Measurements from ENCODE around the gene BCAR3. TPM values are rescaled to one million over a fixed set of nuclear protein-coding genes. Genes with fewer than 3 reads are reported as not detected.

The BCAR3 gene
- total RNA-seq, 1 experiment from 2014 or later = 9.3 TPM

DNA sequence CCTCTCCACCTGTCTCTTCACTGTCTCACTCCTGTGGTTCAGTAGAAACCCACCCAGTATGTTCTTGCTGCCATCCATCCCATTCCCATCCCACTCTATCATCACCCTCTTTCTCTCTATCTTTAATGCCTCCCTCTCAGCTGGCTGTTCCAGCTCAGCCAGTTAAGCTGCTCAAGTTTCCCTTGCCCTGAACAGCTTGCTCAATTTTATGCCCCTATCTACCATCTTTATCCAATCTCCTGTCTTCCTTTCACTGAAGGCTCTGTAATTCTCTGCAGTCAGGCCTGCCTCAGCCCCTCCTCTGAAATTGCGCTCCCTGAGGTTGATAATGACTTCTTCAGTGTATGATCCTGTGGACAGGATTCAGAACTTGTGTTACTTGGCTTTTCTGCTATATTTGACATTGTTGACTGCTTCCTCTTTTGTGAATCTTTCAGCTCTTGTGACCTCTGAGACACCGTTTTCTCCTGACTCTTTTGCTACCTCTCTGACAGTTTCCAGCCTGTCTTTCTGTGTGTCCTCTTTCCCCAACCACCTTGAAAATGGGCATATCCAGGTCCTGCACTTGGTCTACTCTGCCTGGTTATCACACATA, 13.9 kb upstream of the BCAR3 start:
- H3K4me1 Mint-ChIP-seq (ENCODE audit: low read depth, unreplicated experiment) = no peaks in the 10 kb centered on the region
- no peaks in the 10 kb centered on the region for H3K27me3 Mint-ChIP-seq (ENCODE audit: insufficient read depth, unreplicated experiment)
- H3K36me3 Mint-ChIP-seq (ENCODE audit: insufficient read depth, unreplicated experiment) = no peaks in the 10 kb centered on the region
- TF ChIP-seq, protein P1, sequence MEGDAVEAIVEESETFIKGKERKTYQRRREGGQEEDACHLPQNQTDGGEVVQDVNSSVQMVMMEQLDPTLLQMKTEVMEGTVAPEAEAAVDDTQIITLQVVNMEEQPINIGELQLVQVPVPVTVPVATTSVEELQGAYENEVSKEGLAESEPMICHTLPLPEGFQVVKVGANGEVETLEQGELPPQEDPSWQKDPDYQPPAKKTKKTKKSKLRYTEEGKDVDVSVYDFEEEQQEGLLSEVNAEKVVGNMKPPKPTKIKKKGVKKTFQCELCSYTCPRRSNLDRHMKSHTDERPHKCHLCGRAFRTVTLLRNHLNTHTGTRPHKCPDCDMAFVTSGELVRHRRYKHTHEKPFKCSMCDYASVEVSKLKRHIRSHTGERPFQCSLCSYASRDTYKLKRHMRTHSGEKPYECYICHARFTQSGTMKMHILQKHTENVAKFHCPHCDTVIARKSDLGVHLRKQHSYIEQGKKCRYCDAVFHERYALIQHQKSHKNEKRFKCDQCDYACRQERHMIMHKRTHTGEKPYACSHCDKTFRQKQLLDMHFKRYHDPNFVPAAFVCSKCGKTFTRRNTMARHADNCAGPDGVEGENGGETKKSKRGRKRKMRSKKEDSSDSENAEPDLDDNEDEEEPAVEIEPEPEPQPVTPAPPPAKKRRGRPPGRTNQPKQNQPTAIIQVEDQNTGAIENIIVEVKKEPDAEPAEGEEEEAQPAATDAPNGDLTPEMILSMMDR (IDR thresholded peaks at IDR 0.05; ENCODE audit: insufficient read depth in 1 of 2, low read depth in 1 of 2, low read length in 1 of 2, severe bottlenecking in 1 of 2, unreplicated experiment in 1 of 2) = no peak
- Histone ChIP-seq H3K27me3 (replicated peaks; ENCODE audit: control insufficient read depth, insufficient read depth, low read length) (no peaks in the 10 kb centered on the region), H3K4me3 (ENCODE audit: low read depth, low read length) (no peak overlapping the region), H3K36me3 (ENCODE audit: control insufficient read depth, insufficient read depth, low read length) (no peaks in the 10 kb centered on the region), H3K4me1 (no peaks in the 10 kb centered on the region), H3K9me3 (no peaks in the 10 kb centered on the region)
- intact Hi-C loops (cut with micrococcal nuclease; ENCODE audit: unreplicated experiment) = no loop called here
- no peaks in the 10 kb centered on the region for H3K9me3 Mint-ChIP-seq (ENCODE audit: unreplicated experiment)
- H3K4me3 Mint-ChIP-seq (ENCODE audit: unreplicated experiment) = no peak overlapping the region
- ChIA-PET POLR2A (no interaction called here), CTCF (no interaction called here)
- BruUV-seq (replicated peaks) = no TSS peak
- no peak for DNase-seq
- H3K27ac Mint-ChIP-seq (ENCODE audit: unreplicated experiment) = no peak overlapping the region

DNA sequence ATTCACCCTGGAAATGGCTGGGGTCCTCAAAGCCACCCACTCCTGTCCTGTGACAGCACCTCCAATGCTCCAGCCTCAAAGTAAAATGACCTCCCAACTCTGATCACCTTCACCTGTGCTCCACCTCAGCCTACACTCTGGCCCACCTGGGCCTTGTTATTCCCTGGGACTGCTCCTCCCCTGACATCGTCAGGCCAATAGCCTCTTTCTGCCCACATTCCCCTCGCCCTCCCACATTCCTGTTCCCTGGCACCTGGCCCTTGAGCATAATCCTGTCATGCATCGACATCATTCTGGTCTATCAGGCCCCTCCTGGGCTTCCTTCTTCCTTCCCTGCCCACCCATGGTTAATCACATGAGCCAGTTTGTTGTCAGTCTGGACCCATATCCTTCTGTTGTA, 13.2 kb upstream of the BCAR3 start:
- intact Hi-C loops (cut with micrococcal nuclease; ENCODE audit: unreplicated experiment) = no loop called here
- H3K9me3 Mint-ChIP-seq (ENCODE audit: unreplicated experiment) = no peaks in the 10 kb centered on the region
- no peak overlapping the region for H3K4me3 ChIP-seq (ENCODE audit: low read depth, low read length)
- H3K9me3 ChIP-seq = no peaks in the 10 kb centered on the region
- H3K36me3 Mint-ChIP-seq (ENCODE audit: insufficient read depth, unreplicated experiment) = no peaks in the 10 kb centered on the region
- H3K4me1 ChIP-seq = no peaks in the 10 kb centered on the region
- H3K27me3 ChIP-seq (replicated peaks; ENCODE audit: control insufficient read depth, insufficient read depth, low read length) = no peaks in the 10 kb centered on the region
- no TSS peak for BruUV-seq (replicated peaks)
- H3K4me1 Mint-ChIP-seq (ENCODE audit: low read depth, unreplicated experiment) = no peaks in the 10 kb centered on the region
- POLR2A ChIA-PET = no interaction called here
- CTCF ChIA-PET = no interaction called here
- H3K4me3 Mint-ChIP-seq (ENCODE audit: unreplicated experiment) = no peak overlapping the region
- H3K27me3 Mint-ChIP-seq (ENCODE audit: insufficient read depth, unreplicated experiment) = no peaks in the 10 kb centered on the region
- no peak for DNase-seq
- H3K36me3 ChIP-seq (ENCODE audit: control insufficient read depth, insufficient read depth, low read length) = no peaks in the 10 kb centered on the region
- no peak overlapping the region for H3K27ac Mint-ChIP-seq (ENCODE audit: unreplicated experiment)
- TF ChIP-seq, protein P1 (IDR thresholded peaks at IDR 0.05; ENCODE audit: insufficient read depth in 1 of 2, low read depth in 1 of 2, low read length in 1 of 2, severe bottlenecking in 1 of 2, unreplicated experiment in 1 of 2) = no peak

DNA sequence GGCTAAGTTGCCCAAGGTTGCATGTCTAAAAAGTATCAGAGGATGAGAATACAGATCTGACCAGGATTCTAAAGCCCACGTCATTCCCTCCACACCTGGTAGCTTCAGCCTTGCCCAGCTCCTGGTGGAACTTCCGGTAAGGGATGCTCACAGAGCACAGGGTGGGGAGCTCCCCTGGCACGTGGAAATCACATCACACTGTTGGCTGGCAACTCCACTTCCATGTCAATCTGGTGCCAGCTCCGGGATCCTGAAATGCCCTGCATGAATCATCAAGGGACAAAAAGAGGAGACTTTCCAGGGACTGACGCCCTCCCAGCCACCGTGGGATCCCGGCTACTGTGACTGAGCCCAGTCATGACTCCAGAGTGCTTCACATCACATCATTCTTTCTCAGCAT, 12.4 kb upstream of the BCAR3 start:
- ChIA-PET POLR2A (no interaction called here), CTCF (no interaction called here)
- Histone ChIP-seq H3K36me3 (ENCODE audit: control insufficient read depth, insufficient read depth, low read length) (no peaks in the 10 kb centered on the region), H3K27me3 (replicated peaks; ENCODE audit: control insufficient read depth, insufficient read depth, low read length) (no peaks in the 10 kb centered on the region), H3K4me3 (ENCODE audit: low read depth, low read length) (no peak overlapping the region), H3K4me1 (no peaks in the 10 kb centered on the region), H3K9me3 (no peaks in the 10 kb centered on the region)
- no peaks in the 10 kb centered on the region for H3K4me1 Mint-ChIP-seq (ENCODE audit: low read depth, unreplicated experiment)
- DNase-seq = no peak
- H3K9me3 Mint-ChIP-seq (ENCODE audit: unreplicated experiment) = no peaks in the 10 kb centered on the region
- no peaks in the 10 kb centered on the region for H3K36me3 Mint-ChIP-seq (ENCODE audit: insufficient read depth, unreplicated experiment)
- no TSS peak for BruUV-seq (replicated peaks)
- H3K4me3 Mint-ChIP-seq (ENCODE audit: unreplicated experiment) = no peak overlapping the region
- no peaks in the 10 kb centered on the region for H3K27me3 Mint-ChIP-seq (ENCODE audit: insufficient read depth, unreplicated experiment)
- intact Hi-C loops (cut with micrococcal nuclease; ENCODE audit: unreplicated experiment) = no loop called here
- H3K27ac Mint-ChIP-seq (ENCODE audit: unreplicated experiment) = no peak overlapping the region
- TF ChIP-seq, protein P1 (IDR thresholded peaks at IDR 0.05; ENCODE audit: insufficient read depth in 1 of 2, low read depth in 1 of 2, low read length in 1 of 2, severe bottlenecking in 1 of 2, unreplicated experiment in 1 of 2) = no peak

Data from Caco-2 (cell line).